DOHH2 (cell line): ENCODE results near the gene ABCC2.

Experiments used
- EZH2phosphoT487 ChIP-seq: fragments of 200-600 bp; sonication (generic); IDR thresholded peaks from 2 replicates; pipeline ENCODE4 v1.6.1; 2017; ENCODE audit warnings: borderline replicate concordance, mild to moderate bottlenecking, antibody characterized with exemption, low read length, moderate library complexity, mixed read lengths
- TF ChIP-seq, protein P1 (sequence below): fragments of 200-600 bp; sonication (generic); IDR thresholded peaks from one replicate; pipeline ENCODE4 v1.5.1; 2014; ENCODE audit warnings: antibody characterized with exemption, mild to moderate bottlenecking, low read depth, low read length; ENCODE audit not compliant: poor library complexity, severe bottlenecking

DNA sequence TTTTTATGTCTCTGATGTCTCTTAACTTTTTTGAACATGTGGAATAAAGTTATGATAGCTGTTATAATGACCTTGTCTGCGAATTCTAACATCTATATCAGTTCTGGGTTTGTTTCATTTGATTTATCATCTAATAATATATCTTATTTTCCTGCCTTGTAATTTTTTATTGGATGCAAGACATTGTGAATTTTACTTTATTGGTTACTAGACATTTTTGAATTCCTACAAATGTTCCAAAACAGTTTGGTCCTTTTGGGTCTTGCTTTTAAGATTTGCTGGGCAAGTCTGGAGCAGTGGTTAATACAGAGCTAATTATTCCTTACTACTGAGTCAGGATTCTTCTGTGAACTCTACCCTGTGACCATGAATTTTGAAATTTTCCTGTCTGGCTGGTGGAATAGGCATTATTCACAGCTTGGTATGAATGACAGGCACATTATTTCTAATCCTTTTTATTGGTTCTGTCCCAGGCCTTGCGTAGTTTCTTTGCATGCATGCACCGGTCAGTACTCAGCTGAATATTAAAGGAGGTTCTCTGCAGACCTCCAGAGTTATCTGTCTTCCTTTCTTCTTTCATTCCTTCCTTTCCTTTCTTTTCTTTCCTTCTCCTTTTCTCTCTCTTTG is 41.4 kb upstream of the ABCC2 start:
- TF ChIP-seq, protein P1, sequence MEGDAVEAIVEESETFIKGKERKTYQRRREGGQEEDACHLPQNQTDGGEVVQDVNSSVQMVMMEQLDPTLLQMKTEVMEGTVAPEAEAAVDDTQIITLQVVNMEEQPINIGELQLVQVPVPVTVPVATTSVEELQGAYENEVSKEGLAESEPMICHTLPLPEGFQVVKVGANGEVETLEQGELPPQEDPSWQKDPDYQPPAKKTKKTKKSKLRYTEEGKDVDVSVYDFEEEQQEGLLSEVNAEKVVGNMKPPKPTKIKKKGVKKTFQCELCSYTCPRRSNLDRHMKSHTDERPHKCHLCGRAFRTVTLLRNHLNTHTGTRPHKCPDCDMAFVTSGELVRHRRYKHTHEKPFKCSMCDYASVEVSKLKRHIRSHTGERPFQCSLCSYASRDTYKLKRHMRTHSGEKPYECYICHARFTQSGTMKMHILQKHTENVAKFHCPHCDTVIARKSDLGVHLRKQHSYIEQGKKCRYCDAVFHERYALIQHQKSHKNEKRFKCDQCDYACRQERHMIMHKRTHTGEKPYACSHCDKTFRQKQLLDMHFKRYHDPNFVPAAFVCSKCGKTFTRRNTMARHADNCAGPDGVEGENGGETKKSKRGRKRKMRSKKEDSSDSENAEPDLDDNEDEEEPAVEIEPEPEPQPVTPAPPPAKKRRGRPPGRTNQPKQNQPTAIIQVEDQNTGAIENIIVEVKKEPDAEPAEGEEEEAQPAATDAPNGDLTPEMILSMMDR: no peak
- no peak for TF ChIP-seq EZH2phosphoT487
